ENCODE measurements around the gene FN1.

FN1 gene

GRCh38 chr2:215460682-215461382 lies 25.0 kb upstream of the FN1 start:
- Histone ChIP-seq H3K9me3 (ENCODE audit: control insufficient read depth, low read depth, low read length) (no peaks in the 10 kb centered on the region), H3K27me3 (ENCODE audit: control insufficient read depth, insufficient read depth, low read length) (no peaks in the 10 kb centered on the region), H3K4me3 (ENCODE audit: low read length) (no peak overlapping the region), H3K27ac (ENCODE audit: low read length) (no peak overlapping the region), H3K4me1 (ENCODE audit: control insufficient read depth, low read depth, low read length) (no peaks in the 10 kb centered on the region), H3K9ac (ENCODE audit: low read length) (no peak overlapping the region), H3K36me3 (ENCODE audit: control insufficient read depth, low read depth, low read length) (no peaks in the 10 kb centered on the region)

DNA sequence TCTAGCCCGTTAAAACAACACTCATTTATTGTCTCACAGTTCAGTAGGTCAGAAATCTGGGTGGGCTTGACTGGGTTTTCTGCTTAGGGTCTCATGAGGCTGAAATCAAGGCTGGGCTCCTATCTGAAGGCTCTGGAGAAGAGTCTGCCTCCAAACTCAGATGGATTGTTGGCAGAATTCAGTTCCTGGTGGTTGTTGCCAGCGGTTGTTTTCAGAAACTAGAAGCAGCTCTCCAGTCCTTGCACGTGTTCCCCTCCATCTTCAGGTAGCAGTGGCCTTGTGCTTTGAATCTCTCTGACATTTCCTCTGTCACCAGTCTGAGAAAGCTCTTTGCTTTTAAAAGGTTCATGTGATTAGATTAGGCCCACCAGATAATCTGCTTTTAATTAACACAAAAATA lies 20.1 kb upstream of the FN1 start:
- Histone ChIP-seq H3K9ac (ENCODE audit: low read length) (no peak overlapping the region), H3K27ac (ENCODE audit: low read length) (no peak overlapping the region), H3K36me3 (ENCODE audit: control insufficient read depth, low read depth, low read length) (no peaks in the 10 kb centered on the region), H3K9me3 (ENCODE audit: control insufficient read depth, low read depth, low read length) (no peaks in the 10 kb centered on the region), H3K4me3 (ENCODE audit: low read length) (no peak overlapping the region), H3K27me3 (ENCODE audit: control insufficient read depth, insufficient read depth, low read length) (no peaks in the 10 kb centered on the region), H3K4me1 (ENCODE audit: control insufficient read depth, low read depth, low read length) (no peaks in the 10 kb centered on the region)

DNA sequence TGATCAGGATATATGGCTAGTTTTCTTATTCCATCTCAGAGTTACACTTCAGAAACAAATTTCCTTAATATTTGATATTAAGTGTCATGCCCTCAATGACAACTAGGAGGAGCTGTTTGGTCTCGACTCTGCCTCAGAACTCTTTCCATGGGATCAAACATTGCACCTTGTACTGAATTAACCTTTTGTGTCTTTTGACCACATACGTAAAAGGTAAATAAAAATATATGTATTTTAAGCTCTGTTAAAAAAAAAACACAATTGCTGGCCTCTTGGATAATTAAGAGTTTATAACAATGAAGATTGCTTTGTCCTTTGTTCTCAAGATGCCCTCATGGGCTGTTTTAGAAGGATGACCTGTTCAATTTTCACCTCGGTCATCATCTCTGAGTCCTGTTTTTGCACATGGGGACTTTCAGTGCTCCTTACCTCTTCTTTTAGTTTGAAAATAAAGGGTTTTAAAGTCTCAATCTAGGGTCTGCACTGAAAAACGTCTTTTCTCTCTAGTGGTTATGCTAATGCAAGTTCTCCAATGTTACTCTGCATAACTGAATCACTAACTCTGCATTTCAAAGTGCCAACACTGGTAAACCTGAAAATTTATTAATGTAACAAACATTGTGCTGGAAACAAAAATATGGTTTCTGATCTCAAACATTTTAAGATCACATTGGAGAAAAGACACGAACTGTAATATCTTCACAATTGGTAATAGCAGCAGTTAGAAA lies 18.8 kb upstream of the FN1 start:
- no peak overlapping the region for H3K27ac ChIP-seq (ENCODE audit: low read length)
- no peak overlapping the region for H3K4me3 ChIP-seq (ENCODE audit: low read length)
- no peaks in the 10 kb centered on the region for H3K4me1 ChIP-seq (ENCODE audit: control insufficient read depth, low read depth, low read length)
- no peaks in the 10 kb centered on the region for H3K27me3 ChIP-seq (ENCODE audit: control insufficient read depth, insufficient read depth, low read length)
- no peaks in the 10 kb centered on the region for H3K36me3 ChIP-seq (ENCODE audit: control insufficient read depth, low read depth, low read length)
- no peak overlapping the region for H3K9ac ChIP-seq (ENCODE audit: low read length)
- no peaks in the 10 kb centered on the region for H3K9me3 ChIP-seq (ENCODE audit: control insufficient read depth, low read depth, low read length)

DNA sequence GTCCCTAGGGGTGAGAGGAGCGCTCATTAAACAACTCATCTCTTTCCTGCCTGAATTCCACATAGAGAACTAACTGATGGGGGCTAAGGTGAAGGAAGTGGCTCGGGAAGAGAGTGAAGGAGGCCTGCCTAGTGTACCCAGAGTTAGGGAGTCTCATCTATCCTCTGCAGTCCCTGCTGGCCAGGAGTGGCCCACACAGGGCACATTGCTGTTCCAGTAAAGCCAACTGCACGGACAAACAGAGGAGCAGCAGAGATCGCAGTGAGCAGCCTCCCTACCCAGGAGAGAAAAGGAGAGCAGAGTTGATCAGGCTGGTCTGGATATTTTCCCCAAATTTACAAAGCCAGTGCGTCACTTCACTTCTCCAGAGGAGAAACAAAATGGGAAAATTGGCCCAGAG lies 16.9 kb upstream of the FN1 start:
- Histone ChIP-seq H3K27ac (ENCODE audit: low read length) (no peak overlapping the region), H3K9me3 (ENCODE audit: control insufficient read depth, low read depth, low read length) (no peaks in the 10 kb centered on the region), H3K36me3 (ENCODE audit: control insufficient read depth, low read depth, low read length) (no peaks in the 10 kb centered on the region), H3K9ac (ENCODE audit: low read length) (no peak overlapping the region), H3K4me3 (ENCODE audit: low read length) (no peak overlapping the region), H3K4me1 (ENCODE audit: control insufficient read depth, low read depth, low read length) (no peaks in the 10 kb centered on the region), H3K27me3 (ENCODE audit: control insufficient read depth, insufficient read depth, low read length) (no peaks in the 10 kb centered on the region)

GRCh38 chr2:215451012-215451756 lies 15.3 kb upstream of the FN1 start:
- H3K4me1 ChIP-seq (ENCODE audit: control insufficient read depth, low read depth, low read length), result no peaks in the 10 kb centered on the region

GRCh38 chr2:215450188-215451011 lies 14.5 kb upstream of the FN1 start:
- no peak overlapping the region for H3K9ac ChIP-seq (ENCODE audit: low read length)
- H3K4me1 ChIP-seq (ENCODE audit: control insufficient read depth, low read depth, low read length), result no peaks in the 10 kb centered on the region
- no peaks in the 10 kb centered on the region for H3K27me3 ChIP-seq (ENCODE audit: control insufficient read depth, insufficient read depth, low read length)
- no peak overlapping the region for H3K4me3 ChIP-seq (ENCODE audit: low read length)
- no peak overlapping the region for H3K27ac ChIP-seq (ENCODE audit: low read length)
- H3K36me3 ChIP-seq (ENCODE audit: control insufficient read depth, low read depth, low read length), result no peaks in the 10 kb centered on the region
- no peaks in the 10 kb centered on the region for H3K9me3 ChIP-seq (ENCODE audit: control insufficient read depth, low read depth, low read length)

More at GRCh38 chr2:215451012-215451756, 15.3 kb upstream of the FN1 start:
- H3K9me3 ChIP-seq (ENCODE audit: control insufficient read depth, low read depth, low read length), result no peaks in the 10 kb centered on the region
- no peaks in the 10 kb centered on the region for H3K36me3 ChIP-seq (ENCODE audit: control insufficient read depth, low read depth, low read length)
- H3K9ac ChIP-seq (ENCODE audit: low read length), result no peak overlapping the region
- no peaks in the 10 kb centered on the region for H3K27me3 ChIP-seq (ENCODE audit: control insufficient read depth, insufficient read depth, low read length)
- no peak overlapping the region for H3K27ac ChIP-seq (ENCODE audit: low read length)
- no peak overlapping the region for H3K4me3 ChIP-seq (ENCODE audit: low read length)

- no peak overlapping the region for H3K27ac ChIP-seq (ENCODE audit: low read length)
- no peaks in the 10 kb centered on the region for H3K36me3 ChIP-seq (ENCODE audit: control insufficient read depth, low read depth, low read length)
- no peaks in the 10 kb centered on the region for H3K9me3 ChIP-seq (ENCODE audit: control insufficient read depth, low read depth, low read length)
- H3K9ac ChIP-seq (ENCODE audit: low read length), result no peak overlapping the region
- no peaks in the 10 kb centered on the region for H3K27me3 ChIP-seq (ENCODE audit: control insufficient read depth, insufficient read depth, low read length)
- no peak overlapping the region for H3K4me3 ChIP-seq (ENCODE audit: low read length)
- no peaks in the 10 kb centered on the region for H3K4me1 ChIP-seq (ENCODE audit: control insufficient read depth, low read depth, low read length)
Observed at GRCh38 chr2:215447673-215448081, 11.8 kb upstream of the FN1 start.

DNA sequence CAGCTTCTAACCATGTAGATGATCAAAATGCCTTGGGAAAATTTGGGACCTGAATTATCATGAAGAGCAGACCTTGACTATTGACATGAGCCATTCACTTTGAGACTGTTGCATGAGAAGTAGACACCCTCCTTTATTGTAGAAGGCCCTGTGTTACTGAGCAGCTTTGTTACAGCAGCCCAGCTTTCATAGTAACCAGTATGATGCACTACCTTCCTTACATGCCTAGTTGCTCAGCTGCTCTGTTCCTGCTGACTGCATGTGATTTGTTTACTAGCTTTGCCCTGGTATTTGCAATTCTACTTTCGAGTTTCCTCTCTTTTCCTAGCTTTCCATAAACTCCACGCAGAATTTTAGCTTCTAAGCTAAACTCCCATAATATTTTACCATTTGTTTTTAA lies 11.2 kb upstream of the FN1 start:
- Histone ChIP-seq H3K27me3 (ENCODE audit: control insufficient read depth, insufficient read depth, low read length) (no peaks in the 10 kb centered on the region), H3K9ac (ENCODE audit: low read length) (no peak overlapping the region), H3K27ac (ENCODE audit: low read length) (no peak overlapping the region), H3K4me1 (ENCODE audit: control insufficient read depth, low read depth, low read length) (no peaks in the 10 kb centered on the region), H3K9me3 (ENCODE audit: control insufficient read depth, low read depth, low read length) (no peaks in the 10 kb centered on the region), H3K36me3 (ENCODE audit: control insufficient read depth, low read depth, low read length) (no peaks in the 10 kb centered on the region), H3K4me3 (ENCODE audit: low read length) (no peak overlapping the region)

DNA sequence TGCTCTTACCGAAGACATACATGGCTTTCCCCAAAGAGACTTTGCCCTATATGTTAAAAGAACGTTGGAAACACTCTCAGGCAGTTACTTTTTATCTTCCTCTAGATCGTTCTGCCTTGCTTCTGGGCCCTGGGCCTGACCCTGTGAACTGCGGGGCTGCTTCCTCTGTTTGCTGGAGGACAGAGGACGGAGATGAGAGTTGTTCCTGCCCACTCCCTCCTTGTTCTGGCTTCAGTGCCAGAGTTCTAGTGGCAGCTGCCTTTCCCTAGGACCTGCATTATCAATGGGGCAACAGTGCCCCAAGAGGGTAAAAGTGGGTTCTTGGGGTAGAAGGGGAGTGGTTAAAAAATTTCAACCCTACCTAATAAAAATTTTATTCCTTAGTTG lies 6.5 kb upstream of the FN1 start:
- H3K9ac ChIP-seq (ENCODE audit: low read length), result no peak overlapping the region

GRCh38 chr2:215441560-215442400 lies 5.9 kb upstream of the FN1 start:
- Histone ChIP-seq H3K4me1 (ENCODE audit: control insufficient read depth, low read depth, low read length) (peaks cover 11% of the 10 kb centered on the region), H3K9me3 (ENCODE audit: control insufficient read depth, low read depth, low read length) (no peaks in the 10 kb centered on the region), H3K27me3 (ENCODE audit: control insufficient read depth, insufficient read depth, low read length) (peaks cover 17% of the 10 kb centered on the region), H3K27ac (ENCODE audit: low read length) (no peak overlapping the region), H3K36me3 (ENCODE audit: control insufficient read depth, low read depth, low read length) (no peaks in the 10 kb centered on the region), H3K4me3 (ENCODE audit: low read length) (no peak overlapping the region), H3K9ac (ENCODE audit: low read length) (no peak overlapping the region)

More for the DNA sequence above, 6.5 kb upstream of the FN1 start:
- H3K4me1 ChIP-seq (ENCODE audit: control insufficient read depth, low read depth, low read length), result peaks cover 6% of the 10 kb centered on the region
- peaks cover 11% of the 10 kb centered on the region for H3K27me3 ChIP-seq (ENCODE audit: control insufficient read depth, insufficient read depth, low read length)
- H3K4me3 ChIP-seq (ENCODE audit: low read length), result no peak overlapping the region
- H3K27ac ChIP-seq (ENCODE audit: low read length), result no peak overlapping the region
- H3K36me3 ChIP-seq (ENCODE audit: control insufficient read depth, low read depth, low read length), result no peaks in the 10 kb centered on the region
- no peaks in the 10 kb centered on the region for H3K9me3 ChIP-seq (ENCODE audit: control insufficient read depth, low read depth, low read length)
